ENCODE results near the gene MT1A.
"Not testable (repeated sequence)": the region's sequence is repeated elsewhere in the genome, so short reads cannot be mapped to it uniquely, and the experiment has no call there.

Gene MT1A

DNA sequence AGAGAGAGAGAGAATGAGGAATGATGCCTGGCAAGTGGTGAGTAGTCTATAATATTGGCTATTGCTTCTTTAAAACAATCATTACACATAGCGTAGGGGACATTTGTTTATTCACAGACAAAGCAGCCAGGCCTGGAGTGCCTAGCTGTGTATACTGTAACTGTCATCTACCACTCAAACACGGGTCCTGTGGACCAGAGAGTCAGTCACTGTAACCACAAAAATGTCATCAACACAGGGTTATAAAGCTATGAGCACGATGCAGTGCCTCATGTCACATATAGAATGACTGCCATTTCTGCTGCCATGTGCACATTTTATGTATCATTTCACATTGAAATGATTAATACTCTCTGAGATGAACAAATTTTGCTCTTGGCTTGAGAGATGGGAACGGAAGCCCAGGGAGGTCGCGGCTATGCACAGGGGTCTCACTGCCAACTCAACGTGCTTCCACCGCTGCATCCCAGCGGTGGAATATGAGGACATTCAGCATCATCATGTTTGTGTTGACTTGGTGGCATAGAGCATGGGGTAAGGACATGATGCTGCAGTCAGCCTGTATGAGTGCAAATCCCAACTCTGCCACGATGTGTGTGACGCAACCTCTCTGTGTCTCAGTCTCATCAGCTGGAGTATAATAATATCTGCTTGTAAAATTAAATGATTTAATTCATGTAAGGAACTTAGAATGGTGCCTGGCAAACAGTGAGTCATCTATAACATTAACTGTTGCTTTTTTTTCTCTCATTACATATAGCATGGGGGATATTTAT lies 34.5 kb downstream of the MT1A start:
- no peak overlapping the region for H3K27ac ChIP-seq
- H3K27me3 ChIP-seq (replicated peaks) = peaks cover 36% of the 10 kb centered on the region
- TF ChIP-seq, protein P1, sequence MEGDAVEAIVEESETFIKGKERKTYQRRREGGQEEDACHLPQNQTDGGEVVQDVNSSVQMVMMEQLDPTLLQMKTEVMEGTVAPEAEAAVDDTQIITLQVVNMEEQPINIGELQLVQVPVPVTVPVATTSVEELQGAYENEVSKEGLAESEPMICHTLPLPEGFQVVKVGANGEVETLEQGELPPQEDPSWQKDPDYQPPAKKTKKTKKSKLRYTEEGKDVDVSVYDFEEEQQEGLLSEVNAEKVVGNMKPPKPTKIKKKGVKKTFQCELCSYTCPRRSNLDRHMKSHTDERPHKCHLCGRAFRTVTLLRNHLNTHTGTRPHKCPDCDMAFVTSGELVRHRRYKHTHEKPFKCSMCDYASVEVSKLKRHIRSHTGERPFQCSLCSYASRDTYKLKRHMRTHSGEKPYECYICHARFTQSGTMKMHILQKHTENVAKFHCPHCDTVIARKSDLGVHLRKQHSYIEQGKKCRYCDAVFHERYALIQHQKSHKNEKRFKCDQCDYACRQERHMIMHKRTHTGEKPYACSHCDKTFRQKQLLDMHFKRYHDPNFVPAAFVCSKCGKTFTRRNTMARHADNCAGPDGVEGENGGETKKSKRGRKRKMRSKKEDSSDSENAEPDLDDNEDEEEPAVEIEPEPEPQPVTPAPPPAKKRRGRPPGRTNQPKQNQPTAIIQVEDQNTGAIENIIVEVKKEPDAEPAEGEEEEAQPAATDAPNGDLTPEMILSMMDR (IDR thresholded peaks at IDR 0.05; ENCODE audit: low read depth, low read length, missing control alignments) = no peak
- H3K36me3 ChIP-seq (replicated peaks) = no peaks in the 10 kb centered on the region
- no peak for DNase-seq
- no peak overlapping the region for H3K4me3 ChIP-seq (ENCODE audit: low read depth, low read length)
- in situ Hi-C loops (cut with HindIII; ENCODE audit: low pct_ligation_motif_present, low sequenced_read_pairs) = no loop called here

DNA sequence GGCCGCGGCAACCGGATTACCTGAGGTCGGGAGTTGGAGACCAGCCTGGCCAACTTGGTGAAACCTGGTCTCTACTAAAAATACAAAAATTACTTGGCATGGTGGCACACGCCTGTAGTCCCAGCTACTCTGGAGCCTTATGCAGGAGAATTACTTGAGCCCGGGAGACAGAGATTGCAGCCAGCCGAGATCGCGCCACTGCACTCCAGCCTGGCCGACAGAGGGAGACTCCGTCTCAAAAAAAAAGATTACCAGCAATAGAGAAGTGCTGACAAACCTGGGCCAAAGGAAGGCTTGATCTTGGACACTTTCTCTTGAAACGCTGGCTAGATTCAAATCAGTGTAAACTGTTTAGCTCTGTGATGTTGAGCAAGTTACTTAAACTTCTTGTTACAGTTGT lies 35.5 kb downstream of the MT1A start:
- H3K27me3 ChIP-seq (replicated peaks) = peaks cover 27% of the 10 kb centered on the region
- H3K4me3 ChIP-seq (ENCODE audit: low read depth, low read length) = no peak overlapping the region
- H3K27ac ChIP-seq = no peak overlapping the region
- TF ChIP-seq, protein P1 (IDR thresholded peaks at IDR 0.05; ENCODE audit: low read depth, low read length, missing control alignments) = peak; percentile 75
- no peaks in the 10 kb centered on the region for H3K36me3 ChIP-seq (replicated peaks)
- DNase-seq = no peak
- in situ Hi-C loops (cut with HindIII; ENCODE audit: low pct_ligation_motif_present, low sequenced_read_pairs) = no loop called here

DNA sequence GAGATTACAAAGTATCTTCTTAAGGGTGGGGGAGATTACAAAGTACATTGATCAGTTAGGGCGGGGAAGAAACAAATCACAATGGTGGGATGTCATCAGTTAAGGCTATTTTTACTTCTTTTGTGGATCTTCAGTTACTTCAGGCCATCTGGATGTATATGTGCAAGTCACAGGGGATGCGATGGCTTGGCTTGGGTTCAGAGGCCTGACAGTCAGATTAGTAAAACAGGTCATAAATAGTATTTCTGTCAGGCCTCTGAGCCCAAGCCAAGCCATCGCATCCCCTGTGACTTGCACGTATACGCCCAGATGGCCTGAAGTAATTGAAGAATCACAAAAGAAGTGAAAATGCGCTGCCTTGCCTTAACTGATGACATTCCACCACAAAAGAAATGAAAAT lies 36.1 kb downstream of the MT1A start:
- H3K27me3 ChIP-seq (replicated peaks) = peaks cover 20% of the 10 kb centered on the region
- DNase-seq; H3K4me3 ChIP-seq (ENCODE audit: low read depth, low read length); H3K27ac ChIP-seq; in situ Hi-C loops (cut with HindIII; ENCODE audit: low pct_ligation_motif_present, low sequenced_read_pairs); H3K36me3 ChIP-seq (replicated peaks): not testable (repeated sequence)

DNA sequence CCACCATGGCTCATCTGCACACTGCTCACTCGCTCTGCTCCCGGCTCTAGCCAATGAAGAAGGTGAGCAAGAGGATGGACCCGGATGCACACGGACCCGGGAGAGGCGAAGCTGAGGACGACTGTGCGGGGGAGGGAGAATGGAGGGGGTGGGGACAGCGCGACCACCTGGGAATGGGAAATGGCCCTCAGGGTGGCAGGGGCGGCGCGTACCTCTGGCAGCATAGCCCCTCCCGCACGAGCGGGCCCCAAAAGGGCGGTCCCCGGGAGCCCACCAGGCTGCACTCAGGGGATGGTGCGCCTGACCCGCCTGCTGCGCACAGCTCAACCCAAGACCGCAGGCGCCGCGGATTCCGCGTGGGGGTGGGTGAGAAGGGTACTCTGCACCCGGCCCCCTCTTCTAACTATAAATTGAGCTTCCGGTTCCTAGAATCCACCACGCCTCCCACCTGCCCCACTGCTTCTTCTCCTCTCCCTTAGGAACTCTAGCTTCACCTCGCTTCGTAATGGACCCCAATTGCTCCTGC lies 37.3 kb downstream of the MT1A start:
- H3K4me3 ChIP-seq (ENCODE audit: low read depth, low read length) = peak overlapping the region; percentile 20
- DNase-seq = no peak
- H3K27ac ChIP-seq = no peak overlapping the region
- no peaks in the 10 kb centered on the region for H3K36me3 ChIP-seq (replicated peaks)
- in situ Hi-C loops (cut with HindIII; ENCODE audit: low pct_ligation_motif_present, low sequenced_read_pairs) = no loop called here
- peaks cover 8% of the 10 kb centered on the region for H3K27me3 ChIP-seq (replicated peaks)
- TF ChIP-seq, protein P1 (IDR thresholded peaks at IDR 0.05; ENCODE audit: low read depth, low read length, missing control alignments) = no peak

DNA sequence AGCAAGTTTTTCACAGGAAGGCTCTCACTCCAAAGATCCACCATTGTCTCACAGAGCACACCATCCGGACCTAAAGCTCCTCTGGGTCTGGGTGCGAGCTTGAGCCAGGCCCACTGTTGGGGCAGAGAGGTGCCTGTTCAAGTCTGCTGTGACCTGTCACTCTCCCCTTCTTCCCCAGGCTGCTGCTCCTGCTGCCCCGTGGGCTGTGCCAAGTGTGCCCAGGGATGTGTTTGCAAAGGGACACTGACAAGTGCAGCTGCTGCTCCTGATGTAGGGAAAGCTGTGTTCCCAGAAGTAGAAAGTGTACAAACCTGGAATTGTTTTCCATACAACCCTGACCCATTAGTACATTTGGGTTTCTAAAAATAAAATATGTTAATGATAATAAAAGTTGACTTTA lies 39.0 kb downstream of the MT1A start:
- H3K27me3 ChIP-seq (replicated peaks) = peaks cover 7% of the 10 kb centered on the region
- H3K4me3 ChIP-seq (ENCODE audit: low read depth, low read length) = no peak overlapping the region
- no peak for DNase-seq
- TF ChIP-seq, protein P1 (IDR thresholded peaks at IDR 0.05; ENCODE audit: low read depth, low read length, missing control alignments) = no peak
- in situ Hi-C loops (cut with HindIII; ENCODE audit: low pct_ligation_motif_present, low sequenced_read_pairs) = no loop called here
- no peaks in the 10 kb centered on the region for H3K36me3 ChIP-seq (replicated peaks)
- no peak overlapping the region for H3K27ac ChIP-seq

DNA sequence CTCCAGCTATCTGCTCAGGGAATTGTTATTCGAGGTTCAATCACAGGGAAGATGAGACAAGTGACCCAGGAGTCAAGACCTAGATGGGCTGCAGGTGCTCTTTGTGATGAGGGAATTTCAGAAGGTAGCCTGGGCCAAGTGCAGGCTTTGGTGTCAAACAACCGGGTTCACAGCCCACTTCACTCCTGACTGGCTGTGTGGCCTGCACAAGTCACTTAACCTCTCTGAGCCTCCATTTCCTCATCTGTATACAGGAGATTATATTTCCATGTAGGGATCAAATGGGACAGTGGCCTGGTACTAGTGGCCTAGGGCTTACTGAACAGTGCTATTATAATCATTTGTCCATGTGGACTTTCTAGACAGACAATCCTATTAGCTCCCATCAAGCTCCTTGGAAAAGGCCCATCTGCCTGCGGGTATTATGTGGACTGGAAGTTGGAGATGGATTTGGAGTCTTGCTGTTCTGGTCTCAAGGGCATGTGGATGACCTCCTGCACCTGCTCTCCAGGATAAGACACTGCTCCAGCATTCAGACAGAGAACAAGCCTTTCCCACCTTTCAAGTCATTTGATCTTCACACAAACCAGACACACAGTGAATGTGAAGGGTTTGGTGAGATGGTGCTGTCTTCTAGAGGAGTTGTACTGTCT lies 40.7 kb downstream of the MT1A start:
- TF ChIP-seq, protein P1 (IDR thresholded peaks at IDR 0.05; ENCODE audit: low read depth, low read length, missing control alignments) = no peak
- DNase-seq = no peak
- Histone ChIP-seq H3K36me3 (replicated peaks) (no peaks in the 10 kb centered on the region), H3K4me3 (ENCODE audit: low read depth, low read length) (no peak overlapping the region), H3K27ac (no peak overlapping the region), H3K27me3 (replicated peaks) (peaks cover 7% of the 10 kb centered on the region)
- in situ Hi-C loops (cut with HindIII; ENCODE audit: low pct_ligation_motif_present, low sequenced_read_pairs) = no loop called here
